Fibroblast of the conjunctiva (primary cell): Measurements from ENCODE around the gene TMEM270.

Experiments used
- DNase-seq: peaks from one replicate; pipeline ENCODE4 v3.0.0-alpha.2; 2010; ENCODE audit warnings: low read depth

Gene TMEM270

GRCh38 chr7:73907554-73908122 lies 46.7 kb downstream of the TMEM270 start:
- no peak for DNase-seq

- no peak for DNase-seq
Observed at GRCh38 chr7:73908123-73908611, 47.2 kb downstream of the TMEM270 start.

- DNase-seq, result no peak
Observed at GRCh38 chr7:73909051-73909941, 48.3 kb downstream of the TMEM270 start.

- DNase-seq, result no peak
Observed at GRCh38 chr7:73909996-73910395, 49.0 kb downstream of the TMEM270 start.

- DNase-seq, result no peak
Observed at GRCh38 chr7:73912223-73912622, 51.3 kb downstream of the TMEM270 start.
